ENCODE results near the gene PAK5.

PAK5 gene

DNA sequence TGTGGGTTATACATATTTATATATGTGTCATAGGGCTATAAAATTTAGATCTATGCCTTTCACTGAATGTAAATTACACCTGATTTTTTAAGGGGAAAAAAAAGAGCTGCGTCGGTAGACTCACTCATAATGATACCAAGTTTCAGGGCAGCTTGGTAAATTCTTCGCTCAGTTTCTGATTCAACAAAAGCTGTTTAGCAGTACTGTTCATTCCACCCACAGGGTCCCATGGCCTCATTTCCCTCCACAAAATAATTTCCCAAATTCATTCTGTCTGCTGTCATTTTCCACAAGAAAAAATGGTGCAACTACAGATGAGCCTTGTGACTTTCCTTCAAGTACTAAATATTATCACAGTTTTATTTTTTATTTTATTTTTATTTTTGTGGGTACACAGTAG, 63.7 kb downstream of the PAK5 start:
- no peak for DNase-seq

DNA sequence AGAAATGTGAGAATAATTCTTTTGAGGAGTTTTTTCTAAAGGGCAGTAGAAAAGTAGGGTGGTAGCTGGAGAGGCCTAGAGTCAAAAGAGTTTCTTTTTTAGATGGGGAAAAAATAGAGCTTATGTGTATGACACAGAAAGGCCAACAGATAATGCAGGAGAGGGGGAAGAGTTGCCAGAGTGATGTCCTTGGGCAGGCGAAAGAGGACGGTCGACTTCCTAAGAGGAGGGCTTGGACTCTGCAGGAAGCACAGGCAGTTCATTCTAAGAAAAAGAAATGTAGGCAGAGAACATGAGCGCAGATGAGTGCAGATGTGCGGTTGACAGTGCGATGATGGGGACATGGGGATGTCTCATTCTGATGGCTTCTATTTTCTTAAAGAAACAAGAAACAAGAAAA, 68.9 kb downstream of the PAK5 start:
- DNase-seq: no peak

DNA sequence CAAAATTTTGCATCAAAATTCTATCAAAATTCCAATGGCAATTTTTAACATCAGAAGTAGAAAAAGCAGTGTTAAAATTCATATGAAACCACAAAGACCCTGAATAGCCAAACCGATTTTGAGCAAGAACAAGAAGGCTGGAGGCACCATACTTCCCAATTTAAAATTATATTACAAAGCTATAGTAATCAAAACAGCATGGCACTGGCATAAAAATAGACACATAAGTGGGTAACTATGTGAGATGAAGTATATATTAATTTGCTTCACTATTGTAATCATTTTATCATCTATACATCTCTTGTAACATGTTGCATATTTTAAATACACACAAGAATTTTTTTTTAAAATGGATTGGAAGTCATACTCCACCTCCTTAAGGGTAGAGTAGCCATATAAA, 77.4 kb downstream of the PAK5 start:
- DNase-seq: no peak

DNA sequence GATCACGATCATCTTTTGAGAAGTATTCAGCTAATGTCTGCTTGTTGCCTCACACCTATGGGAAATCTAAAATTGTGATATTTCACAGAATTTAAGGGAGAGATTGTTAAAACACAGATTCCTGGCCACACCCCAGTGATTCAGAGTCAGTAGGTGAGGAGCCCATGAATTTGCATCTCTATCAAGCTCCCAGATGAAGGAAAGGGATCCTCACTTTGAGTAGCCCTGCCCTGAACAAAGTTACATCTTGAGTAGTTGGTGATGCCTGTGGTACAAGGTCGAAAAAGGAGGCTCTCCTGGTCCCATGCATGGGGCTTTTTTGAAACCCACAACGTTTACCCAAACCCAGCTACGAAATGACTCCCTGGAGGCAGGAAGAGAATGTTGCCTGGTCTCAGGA, 79.5 kb downstream of the PAK5 start:
- no peak for DNase-seq

DNA sequence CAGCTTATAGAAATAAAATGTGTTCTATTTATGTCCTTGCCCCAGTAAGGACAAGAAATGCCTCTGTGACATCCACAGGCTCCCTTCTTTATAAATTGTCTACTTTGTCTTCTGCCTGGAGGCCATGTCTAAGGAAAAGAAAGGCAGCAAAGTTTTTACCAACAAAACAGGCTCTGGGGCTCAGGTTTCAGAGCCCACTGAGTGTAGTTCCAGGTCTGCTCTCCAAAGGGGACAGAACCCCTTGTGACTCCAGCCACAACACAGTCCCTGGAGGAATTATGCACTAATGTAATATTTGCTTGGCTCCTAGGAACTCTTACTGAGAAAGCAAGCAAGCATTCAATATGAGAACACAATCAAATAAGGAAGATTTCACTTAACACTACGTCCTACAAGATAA, 80.1 kb downstream of the PAK5 start:
- DNase-seq: no peak

DNA sequence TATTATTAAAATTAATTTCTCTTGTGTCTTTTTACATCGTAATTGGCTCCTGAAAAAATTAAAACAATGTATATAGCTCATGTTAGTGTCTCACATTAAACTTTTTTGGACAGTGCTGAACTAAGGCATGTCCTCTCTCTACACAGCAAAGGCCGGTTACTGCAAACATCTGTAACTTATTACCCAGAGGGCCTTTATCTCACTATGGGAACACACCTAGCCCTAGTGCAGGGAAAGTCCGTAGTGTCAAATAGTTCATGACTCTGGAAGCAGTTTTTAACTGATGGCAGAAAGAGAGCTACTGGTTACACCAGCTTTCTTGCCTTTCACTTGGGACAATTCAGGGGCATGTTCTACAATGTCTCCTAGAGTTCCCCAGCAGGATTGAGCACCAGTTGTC, 82.2 kb downstream of the PAK5 start:
- DNase-seq: no peak

DNA sequence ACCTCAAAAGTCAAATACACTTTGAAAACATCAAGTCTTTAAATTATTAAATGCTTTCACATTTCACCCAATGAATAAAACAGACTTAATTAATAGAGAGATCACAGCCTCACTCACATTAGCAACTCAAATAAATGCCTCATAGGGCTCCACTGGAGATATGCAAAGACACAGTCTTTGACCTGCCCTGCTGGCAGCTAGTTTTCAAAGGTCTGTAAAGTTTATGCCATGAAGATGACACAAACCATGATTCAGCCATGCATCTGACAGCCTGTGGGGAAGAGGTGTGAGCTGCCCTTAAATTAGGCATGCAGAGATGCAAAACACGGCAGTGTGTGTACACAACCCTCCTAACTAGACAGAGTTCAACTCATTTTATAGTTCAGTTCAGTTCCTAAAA, 83.6 kb downstream of the PAK5 start:
- no peak for DNase-seq

DNA sequence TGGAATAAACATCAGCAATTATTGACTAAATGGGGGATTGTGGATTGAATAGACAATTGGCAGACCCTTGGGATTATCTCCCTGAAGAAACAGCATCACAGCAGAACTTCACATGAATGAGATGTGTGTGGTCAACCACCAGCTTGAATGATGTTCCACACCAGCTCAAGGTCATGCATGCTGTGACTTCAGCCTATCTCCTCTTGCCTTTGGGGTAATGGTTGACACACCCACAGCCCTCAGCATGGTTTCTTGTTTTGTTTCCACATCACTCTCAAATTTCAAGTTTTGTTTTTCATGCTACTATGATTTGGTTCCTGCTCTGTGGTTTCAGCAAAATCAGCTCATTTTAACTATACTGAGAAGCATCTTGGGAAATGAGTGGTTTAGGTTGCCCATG, 94.3 kb downstream of the PAK5 start:
- no peak for DNase-seq

DNA sequence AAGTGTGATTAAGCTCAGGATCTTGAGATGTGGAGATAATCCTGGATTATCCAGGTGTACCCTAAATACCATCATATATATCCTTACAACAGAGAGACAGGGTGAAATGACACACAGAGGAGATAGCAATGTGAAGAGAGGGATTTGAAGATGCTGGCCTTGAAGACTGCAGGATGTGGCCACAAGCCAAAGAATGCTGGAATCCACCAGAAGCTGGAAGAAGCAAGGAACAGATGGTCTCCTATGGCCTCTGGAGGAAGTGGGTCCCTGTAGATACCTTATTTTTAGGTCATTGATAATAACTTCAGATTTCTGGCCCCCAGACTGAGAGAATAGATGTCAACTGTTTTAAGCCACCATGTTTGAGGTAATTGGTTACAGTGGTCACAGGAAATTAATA, 95.0 kb downstream of the PAK5 start:
- DNase-seq: no peak

DNA sequence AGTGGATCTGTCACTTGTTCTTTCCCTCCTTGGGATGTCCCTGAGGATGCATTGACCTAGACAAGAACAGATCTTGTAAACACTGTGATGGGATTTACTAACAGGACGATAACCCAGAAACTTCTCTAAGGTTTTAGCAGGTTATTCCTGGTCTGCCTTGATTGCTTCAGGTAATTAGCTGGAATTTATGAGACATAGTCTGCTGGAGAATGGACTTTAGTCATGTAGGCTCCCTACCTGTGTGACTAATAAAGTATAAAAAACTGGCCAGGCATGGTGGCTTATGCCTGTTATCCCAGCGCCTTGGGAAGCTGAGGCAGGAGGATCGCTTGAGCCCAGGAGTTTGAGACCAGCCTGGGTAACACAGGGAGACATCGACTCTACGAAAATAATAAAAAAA, 96.1 kb downstream of the PAK5 start:
- DNase-seq: no peak

DNA sequence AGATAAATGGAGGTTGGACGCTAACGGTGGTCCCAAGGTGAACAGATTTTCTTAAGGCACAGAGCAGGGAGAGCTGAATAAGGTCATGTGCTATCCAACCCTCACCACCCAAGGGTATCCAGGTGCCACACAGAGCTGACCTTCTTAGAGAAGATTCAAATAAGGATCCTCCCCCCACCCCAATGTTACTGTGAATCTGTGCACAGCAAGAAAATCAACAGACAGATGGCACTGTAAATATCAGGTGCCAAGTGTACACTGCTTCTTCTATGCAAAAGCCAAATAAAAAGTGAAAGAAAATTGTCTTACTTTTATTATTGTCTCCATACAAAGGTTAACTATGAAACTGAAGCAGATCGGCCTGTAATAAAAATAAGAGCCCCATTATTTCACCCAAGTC, 96.9 kb downstream of the PAK5 start:
- DNase-seq: no peak

DNA sequence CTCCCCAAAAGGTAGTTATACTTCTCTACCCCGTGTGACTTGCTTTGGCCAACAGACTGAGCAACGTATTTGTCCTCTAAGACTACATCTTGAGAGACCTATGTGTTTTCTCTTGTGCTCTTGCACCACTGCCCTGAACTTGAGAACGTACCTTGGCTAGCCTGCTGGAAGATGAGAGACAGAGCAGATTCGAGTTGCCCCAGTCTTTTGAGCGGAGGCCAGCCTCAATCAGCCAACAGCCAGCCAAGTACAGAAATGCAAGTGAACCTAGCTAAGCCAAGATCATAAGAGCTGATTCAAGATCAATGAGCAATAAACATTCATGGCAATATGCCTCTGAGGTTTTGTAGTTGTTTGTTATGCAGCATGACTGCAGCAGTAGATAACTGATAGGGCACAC, 98.4 kb downstream of the PAK5 start:
- DNase-seq: no peak

DNA sequence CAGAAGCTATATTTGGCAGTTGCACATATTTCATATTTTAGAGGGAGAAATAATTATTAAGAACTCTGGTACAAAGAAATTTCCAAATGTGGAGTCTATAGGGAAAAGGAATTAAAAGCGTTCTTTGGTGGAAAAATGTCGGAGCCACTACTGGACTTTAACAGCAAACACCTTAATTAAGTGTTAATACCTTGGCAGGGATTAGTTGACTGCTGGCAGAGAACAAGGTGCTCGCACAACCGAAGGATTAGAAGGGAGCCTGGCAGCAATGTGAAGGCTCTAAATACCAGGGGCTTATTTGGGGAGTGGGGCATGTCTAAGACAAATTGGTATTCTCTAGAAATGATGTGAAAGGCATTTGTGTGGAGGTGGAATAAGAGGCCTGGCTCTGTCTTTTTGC, 98.9 kb downstream of the PAK5 start:
- DNase-seq: no peak

DNA sequence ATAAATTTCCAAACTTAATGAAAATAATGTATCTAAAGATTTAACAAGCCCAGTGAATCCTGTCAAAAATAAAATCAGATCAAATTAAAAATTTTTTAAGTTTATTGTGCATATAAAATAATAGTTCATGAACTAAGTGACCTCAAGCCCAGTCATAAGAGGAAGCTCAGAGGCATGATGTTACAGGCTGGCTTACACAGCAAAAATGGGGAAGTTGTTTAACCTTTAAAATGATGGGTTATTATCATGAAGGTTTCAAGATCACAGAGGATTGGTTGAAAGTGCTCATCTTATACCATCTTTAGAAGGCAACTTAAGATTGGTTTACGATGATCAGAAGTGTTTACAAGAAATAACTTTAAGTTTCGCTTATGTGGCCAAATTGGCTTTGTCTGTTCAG, 102.5 kb downstream of the PAK5 start:
- DNase-seq: no peak

DNA sequence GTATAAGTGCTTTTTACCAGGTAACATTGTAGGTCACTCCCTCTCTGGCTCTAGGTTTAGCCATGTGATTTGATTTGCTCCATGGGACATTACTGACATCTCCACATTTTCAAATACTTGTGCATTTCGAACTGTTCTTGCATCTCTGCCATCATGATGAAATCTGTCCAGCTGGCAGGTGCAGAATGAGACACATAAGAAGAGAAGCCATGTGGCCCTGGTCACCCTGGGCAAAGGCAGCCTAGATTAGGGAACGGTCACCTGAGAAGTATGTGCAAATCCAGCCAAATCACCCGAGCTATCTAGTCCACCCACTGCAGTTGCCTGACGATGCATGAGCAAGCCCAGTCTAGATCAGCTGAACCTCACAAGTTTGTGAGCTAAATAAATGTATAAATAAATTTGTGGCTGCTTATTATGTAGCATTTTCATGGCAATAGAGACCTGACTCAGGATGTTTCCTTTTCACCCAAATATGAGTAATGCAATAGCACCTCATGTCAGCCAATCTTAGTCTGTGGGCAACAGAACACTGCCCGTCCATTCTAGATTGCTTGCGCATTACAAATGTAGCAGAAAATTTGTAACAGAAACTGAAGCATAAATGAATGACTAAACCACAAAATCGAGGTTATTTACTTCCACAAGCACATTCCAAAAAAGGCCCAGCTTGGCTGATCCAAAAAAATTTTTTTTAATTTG, 115.2 kb downstream of the PAK5 start:
- no peak for DNase-seq

DNA sequence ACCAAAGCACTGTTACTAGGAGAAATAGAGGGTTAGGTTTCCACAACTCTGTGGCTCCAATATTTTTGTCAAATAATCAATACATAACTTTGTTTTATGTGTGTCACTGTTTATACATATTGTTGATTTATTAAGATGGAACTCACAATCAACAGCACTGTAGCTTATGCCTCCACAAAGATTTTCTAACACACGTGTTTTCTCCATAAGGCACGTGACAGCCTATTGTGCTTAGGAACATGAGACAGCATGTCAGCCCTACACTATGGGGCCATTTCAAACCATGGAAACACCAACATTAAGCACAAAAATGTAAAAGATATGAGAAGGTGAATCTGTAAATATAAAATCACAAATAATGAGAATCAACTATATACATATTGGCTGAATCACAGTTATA, 127.0 kb downstream of the PAK5 start:
- no peak for DNase-seq

DNA sequence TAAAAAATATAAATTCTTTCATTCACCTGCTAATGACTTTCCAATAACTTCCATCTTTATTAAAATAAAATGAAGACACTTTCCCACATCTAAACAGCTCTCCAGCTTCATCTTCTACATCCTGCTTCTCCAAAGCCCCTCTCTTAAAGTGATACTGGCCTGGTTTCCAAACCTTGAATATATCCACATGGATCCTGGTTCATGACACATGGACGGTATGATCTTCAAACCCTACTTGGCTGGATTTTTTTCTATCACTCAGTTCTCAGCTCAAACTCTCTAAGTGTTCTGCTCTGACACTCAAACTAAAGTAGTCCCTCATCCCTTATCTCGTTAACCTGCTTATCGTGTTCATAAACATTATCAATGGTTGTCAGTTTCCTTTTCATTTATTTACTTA, 128.2 kb downstream of the PAK5 start:
- DNase-seq: no peak

DNA sequence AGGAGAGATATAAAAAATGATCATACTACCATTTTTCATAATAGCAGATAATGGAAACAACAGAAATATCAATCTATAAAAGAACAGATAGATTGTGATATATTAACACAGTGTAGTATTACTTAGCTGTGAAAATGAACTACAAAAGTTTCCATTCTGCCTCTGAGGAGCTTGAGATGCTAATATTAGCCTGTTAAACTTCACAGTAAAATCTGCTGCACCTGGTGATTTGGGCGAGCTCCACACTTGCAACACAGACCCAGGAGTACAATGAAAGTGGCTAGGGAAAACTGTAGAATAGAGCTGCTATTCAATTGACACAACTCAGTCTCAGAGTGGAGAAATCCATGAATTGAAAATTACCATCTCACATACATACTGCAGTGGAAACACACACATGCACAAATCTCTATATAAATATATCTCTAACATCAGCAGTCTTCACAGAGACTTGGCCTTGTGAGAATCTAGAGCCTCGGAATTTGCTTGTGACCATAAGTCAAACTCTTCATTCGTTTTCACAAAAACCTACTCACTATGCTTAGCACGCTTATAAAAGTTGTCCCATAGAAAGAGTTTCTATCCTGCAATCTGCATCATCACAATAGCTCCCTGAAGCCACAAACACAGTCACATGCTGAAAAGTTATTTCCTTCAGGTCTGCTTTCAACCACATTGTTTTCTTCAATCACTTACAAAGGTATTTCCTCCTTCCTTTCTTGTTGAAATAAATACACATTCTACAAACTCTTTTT, 133.0 kb downstream of the PAK5 start:
- DNase-seq: no peak

DNA sequence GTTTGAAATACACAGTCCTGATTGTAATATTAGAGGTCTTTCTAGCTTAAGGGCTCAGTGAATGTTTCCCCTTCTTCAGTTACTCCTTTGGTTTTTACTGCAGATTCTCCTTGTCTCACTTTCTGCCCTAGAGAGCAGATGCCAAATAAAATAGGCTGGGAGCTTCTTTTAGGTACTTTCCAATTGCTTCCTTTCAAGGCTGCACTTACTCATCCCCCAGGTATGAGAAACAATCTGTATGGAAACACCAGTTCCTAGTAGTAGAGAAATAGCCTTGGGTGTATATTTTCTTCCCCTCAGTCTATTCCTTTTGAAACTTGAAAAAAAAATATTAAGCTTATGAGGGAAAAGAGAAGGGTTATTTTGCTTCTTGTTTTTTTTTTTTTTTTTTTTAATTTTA, 139.7 kb downstream of the PAK5 start:
- no peak for DNase-seq

DNA sequence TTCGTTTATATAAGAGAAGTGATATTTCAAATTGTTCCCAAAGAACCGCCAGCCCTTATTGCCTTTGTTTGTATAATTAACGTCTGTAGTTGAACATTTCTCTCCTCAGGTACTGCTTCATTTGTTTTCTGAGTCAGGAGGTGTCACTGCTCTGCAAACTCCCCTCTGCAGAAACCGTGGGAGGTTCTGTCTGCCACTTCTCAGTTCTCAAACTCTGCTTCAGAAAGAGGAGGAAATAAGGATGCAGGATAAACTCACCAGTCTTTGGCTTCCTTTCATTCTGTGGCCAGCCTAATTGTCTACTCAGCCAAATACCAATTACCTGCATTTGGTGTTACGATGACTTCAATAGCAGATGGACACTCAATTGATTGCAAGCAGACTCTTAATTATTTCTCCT, 149.8 kb downstream of the PAK5 start:
- no peak for DNase-seq

DNA sequence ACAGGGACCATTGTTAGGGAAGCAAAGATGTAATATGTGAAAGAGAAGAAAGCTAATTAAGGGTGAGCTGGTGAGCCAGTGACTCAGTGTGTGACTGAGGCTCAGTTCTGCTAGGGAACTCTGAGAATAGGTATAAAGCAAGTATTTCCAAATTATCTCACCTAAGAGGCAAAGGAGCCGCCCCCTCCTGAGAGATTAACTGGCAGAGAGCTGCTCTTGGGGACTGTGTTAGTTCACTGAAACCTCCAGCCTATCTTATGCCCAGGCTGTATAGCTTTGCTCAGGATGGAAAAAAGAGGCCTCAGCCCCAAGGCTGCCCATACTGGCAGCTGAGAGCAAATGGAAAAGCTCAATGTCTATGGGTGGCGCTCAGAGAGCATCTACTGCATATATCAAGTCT, 152.0 kb downstream of the PAK5 start:
- no peak for DNase-seq

DNA sequence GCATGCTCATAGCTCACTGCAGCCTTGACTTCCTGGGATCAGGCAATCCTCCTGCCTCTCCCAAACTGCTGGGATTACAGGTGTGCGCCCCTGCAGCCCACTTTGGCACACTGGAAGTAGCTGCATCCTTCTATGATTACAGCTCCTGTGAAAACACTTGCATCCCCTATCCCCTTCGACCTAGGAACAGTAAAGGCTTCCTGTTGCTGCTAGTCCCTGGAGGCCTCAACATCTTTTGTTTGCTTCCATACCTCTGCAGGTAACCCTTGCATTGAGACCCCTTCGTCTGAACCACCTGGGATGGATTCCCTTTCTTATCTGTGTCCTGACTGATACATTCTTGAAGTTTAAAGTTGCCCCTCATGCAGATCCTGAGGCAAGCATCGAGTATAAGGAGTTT, 152.4 kb downstream of the PAK5 start:
- DNase-seq: no peak

DNA sequence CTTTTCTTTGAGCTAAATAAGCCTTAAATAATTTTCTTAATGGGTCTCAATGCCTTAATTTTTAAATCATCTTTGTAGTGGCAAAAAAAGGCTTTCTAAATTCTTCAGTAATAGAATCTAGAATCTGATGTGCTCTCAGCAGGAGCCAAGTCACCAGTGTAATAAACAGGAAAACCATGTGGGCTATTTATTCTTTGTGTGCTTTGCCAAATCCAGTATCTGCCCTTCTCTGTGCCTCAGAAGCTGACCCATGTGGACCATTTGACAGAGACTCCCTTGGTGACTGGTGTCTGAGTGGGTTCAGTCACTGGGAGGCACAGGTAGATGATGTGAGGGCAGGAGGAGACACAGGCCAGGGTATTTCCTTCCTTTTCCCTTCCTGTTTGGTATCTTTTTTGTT, 152.9 kb downstream of the PAK5 start:
- DNase-seq: no peak

DNA sequence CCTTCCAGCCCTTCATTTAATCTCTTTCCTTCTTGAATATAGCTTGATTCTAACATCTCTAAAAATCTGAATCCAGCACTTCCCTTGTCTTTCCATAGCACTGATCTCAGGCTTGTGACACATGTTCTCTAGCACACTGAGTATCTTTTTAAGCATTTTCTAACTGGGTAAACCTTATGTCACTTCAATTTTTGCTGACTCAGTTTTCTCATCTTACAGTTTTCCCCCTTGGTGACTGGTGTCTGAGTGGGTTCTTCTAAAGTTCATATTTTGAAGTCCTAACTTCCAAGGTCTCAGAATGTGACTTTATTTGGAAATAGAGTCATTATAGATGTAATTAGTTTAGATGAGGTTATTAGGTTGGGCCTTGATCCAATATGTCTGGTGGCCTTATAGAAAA, 153.9 kb downstream of the PAK5 start:
- DNase-seq: no peak

DNA sequence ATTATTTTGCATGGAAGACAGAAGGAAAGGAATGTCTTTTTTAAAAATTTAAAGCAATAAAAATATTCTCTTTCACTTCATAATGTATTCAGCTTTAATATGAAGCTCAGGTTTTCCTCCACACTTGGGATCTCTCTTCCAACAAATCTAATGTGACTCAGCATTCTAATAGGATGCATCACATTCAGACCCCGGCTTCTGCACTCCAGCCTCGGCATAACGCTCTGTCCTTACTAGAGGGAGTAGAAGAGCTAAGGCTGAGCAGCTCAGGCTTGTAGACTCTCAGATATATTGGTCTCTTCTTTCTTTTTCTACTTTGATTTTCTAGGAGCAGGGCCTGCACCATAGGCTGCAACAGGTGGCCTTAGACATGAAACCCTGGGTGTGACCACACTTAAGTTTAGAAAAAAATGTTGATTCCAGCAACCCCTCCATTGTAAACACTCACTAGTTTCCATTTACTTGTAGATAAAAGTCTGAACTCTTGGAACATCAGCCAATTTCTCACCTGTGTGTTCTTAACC, 161.7 kb downstream of the PAK5 start:
- DNase-seq: no peak

All from activated T-cell treated with anti-CD3 and anti-CD28 coated beads for 4 hours (primary cell).